Measurements from ENCODE around the gene RRP7A.
"Not testable (repeated sequence)": the region's sequence is repeated elsewhere in the genome, so short reads cannot be mapped to it uniquely, and the experiment has no call there.

Gene RRP7A

GRCh38 chr22:42493393-42493792, 26.2 kb downstream of the RRP7A start:
- no peak for DNase-seq

- no peak for DNase-seq
Measured at GRCh38 chr22:42492323-42492690, 27.3 kb downstream of the RRP7A start.

- no peak for DNase-seq
Measured at GRCh38 chr22:42490243-42490832, 29.3 kb downstream of the RRP7A start.

- DNase-seq, result no peak
Measured at GRCh38 chr22:42489000-42489399, 30.6 kb downstream of the RRP7A start.

GRCh38 chr22:42484506-42484905, 35.1 kb downstream of the RRP7A start:
- no peak for DNase-seq

- DNase-seq, result not testable (repeated sequence)
Measured at GRCh38 chr22:42483610-42484223, 35.9 kb downstream of the RRP7A start.

GRCh38 chr22:42475122-42475521, 44.5 kb downstream of the RRP7A start:
- DNase-seq, result no peak

- peak; percentile 65 for DNase-seq
Measured at GRCh38 chr22:42473484-42474193, 46.0 kb downstream of the RRP7A start.

GRCh38 chr22:42472671-42473070, 46.9 kb downstream of the RRP7A start:
- no peak for DNase-seq

GRCh38 chr22:42471441-42471840, 48.2 kb downstream of the RRP7A start:
- DNase-seq, result no peak

- no peak for DNase-seq
Measured at GRCh38 chr22:42470366-42471082, 49.1 kb downstream of the RRP7A start.

- peak; percentile 38 for DNase-seq
Measured at GRCh38 chr22:42468841-42469240, 50.8 kb downstream of the RRP7A start.

GRCh38 chr22:42462016-42462415, 57.6 kb downstream of the RRP7A start:
- DNase-seq, result no peak

- DNase-seq, result no peak
Measured at GRCh38 chr22:42461511-42461910, 58.1 kb downstream of the RRP7A start.

All from fibroblast of skin of right biceps (primary cell).